WTC11 (cell line): Measurements from ENCODE around the gene CARD19. TPM values are rescaled to one million over a fixed set of nuclear protein-coding genes. Genes with fewer than 3 reads are reported as not detected.
"Not testable (repeated sequence)": the region's sequence is repeated elsewhere in the genome, so short reads cannot be mapped to it uniquely, and the experiment has no call there.

Source experiments
- ATAC-seq: fragments of 200-7000 bp; cut with Tn5 transposase; 2 replicates; pipeline ENCODE4 v1.10.0; 2021; ENCODE audit warnings: mild to moderate bottlenecking, moderate library complexity
- CTCF ChIA-PET: fragments of 300-600 bp; sonication (Branson Sonifier 250); formaldehyde crosslinking; loops from one replicate; lab custom pipeline; 2021; ENCODE audit warnings: antibody characterized with exemption; lab: Charles Lee
- POLR2A ChIA-PET: fragments of 350-600 bp; sonication (Branson Sonifier 250); formaldehyde crosslinking; loops from one replicate; lab custom pipeline; 2021; ENCODE audit warnings: antibody characterized with exemption; lab: Charles Lee
- DNase-seq: peaks from one replicate; pipeline ENCODE4 v3.0.0; 2021; ENCODE audit warnings: low spot score
- H3K27ac Mint-ChIP-seq: 2 replicates; pipeline ENCODE4 v1.8.0; 2021; ENCODE audit warnings: mixed read lengths
- H3K27me3 Mint-ChIP-seq: 2 replicates; pipeline ENCODE4 v1.8.0; 2021; ENCODE audit warnings: low read depth, mild to moderate bottlenecking, moderate library complexity, mixed read lengths
- H3K36me3 Mint-ChIP-seq: 2 replicates; pipeline ENCODE4 v1.8.0; 2021; ENCODE audit warnings: mixed read lengths
- H3K4me1 Mint-ChIP-seq: 2 replicates; pipeline ENCODE4 v1.8.0; 2022; ENCODE audit warnings: mixed read lengths
- H3K4me3 Mint-ChIP-seq: 2 replicates; pipeline ENCODE4 v1.8.0; 2021; ENCODE audit warnings: mild to moderate bottlenecking, moderate library complexity, mixed read lengths
- H3K9me3 Mint-ChIP-seq: 2 replicates; pipeline ENCODE4 v1.8.0; 2021; ENCODE audit warnings: mixed read lengths
- ATF6 ChIP-seq: sonication (generic); formaldehyde crosslinking; IDR thresholded peaks from 2 replicates; pipeline ENCODE4 v1.8.1; 2023; ENCODE audit warnings: mild to moderate bottlenecking, missing genetic modification reagents
- CBFB ChIP-seq: sonication (generic); formaldehyde crosslinking; IDR thresholded peaks from 2 replicates; pipeline ENCODE4 v1.8.1; 2022; ENCODE audit warnings: mild to moderate bottlenecking, low read depth, missing genetic modification reagents
- E2F5 ChIP-seq: sonication (generic); formaldehyde crosslinking; IDR thresholded peaks from 2 replicates; pipeline ENCODE4 v1.8.1; 2022; ENCODE audit warnings: mild to moderate bottlenecking, moderate library complexity, missing genetic modification reagents
- ELF4 ChIP-seq: sonication (generic); formaldehyde crosslinking; IDR thresholded peaks from 2 replicates; pipeline ENCODE4 v1.8.1; 2022; ENCODE audit warnings: low read depth, mild to moderate bottlenecking, moderate library complexity, missing genetic modification reagents
- ESRRA ChIP-seq: sonication (generic); formaldehyde crosslinking; IDR thresholded peaks from 2 replicates; pipeline ENCODE4 v1.8.1; 2022; ENCODE audit warnings: mild to moderate bottlenecking, missing genetic modification reagents, borderline replicate concordance
- FOXJ3 ChIP-seq: sonication (generic); formaldehyde crosslinking; IDR thresholded peaks from 2 replicates; pipeline ENCODE4 v1.9.0; 2021; ENCODE audit warnings: missing genetic modification reagents, mild to moderate bottlenecking, borderline replicate concordance
- FOXP4 ChIP-seq: sonication (generic); formaldehyde crosslinking; IDR thresholded peaks from 2 replicates; pipeline ENCODE4 v1.8.0; 2022; ENCODE audit warnings: mild to moderate bottlenecking, missing genetic modification reagents
- IRF2 ChIP-seq: sonication (generic); formaldehyde crosslinking; IDR thresholded peaks from 2 replicates; pipeline ENCODE4 v1.8.0; 2022; ENCODE audit warnings: low read depth, missing genetic modification reagents, borderline replicate concordance
- MAX ChIP-seq: sonication (generic); formaldehyde crosslinking; IDR thresholded peaks from 2 replicates; pipeline ENCODE4 v1.8.0; 2022; ENCODE audit warnings: mild to moderate bottlenecking, missing genetic modification reagents
- total RNA-seq: library from RNA; stranded (reverse); gene quantifications from 3 replicates; pipeline ENCODE4 v1.2.3, GENCODE V29; 2021

Gene CARD19
- total RNA-seq, 1 experiment from 2014 or later, result 34.5 TPM

GRCh38 chr9:93141771-93142483, 45.9 kb downstream of the CARD19 start (continued):
- no peak for TF ChIP-seq MAX (CRISPR knock-in tag)
- TF ChIP-seq FOXP4 (CRISPR knock-in tag), result no peak
- TF ChIP-seq, all 79 proteins: peak for 0

- DNase-seq, result no peak
- CTCF ChIA-PET, result interaction anchor here (0.5 to 9.9 kb wide), 3 partner anchors 10 to 35 kb away, joined by 3 to 67 read pairs (median 4); partner anchors contain the start of gene NINJ1
- POLR2A ChIA-PET, result interaction anchor here (1.2 kb wide), 1 partner anchor 10 kb away, joined by 3 read pairs; no protein-coding TSS in a partner anchor
- TF ChIP-seq IRF2 (CRISPR knock-in tag) (no peak), ELF4 (CRISPR knock-in tag) (no peak), ATF6 (CRISPR knock-in tag) (no peak)
- TF ChIP-seq, all 79 proteins: peak for 0
- H3K27ac Mint-ChIP-seq, result no peak overlapping the region; the same call in 1 of the 2 replicates
- H3K27me3 Mint-ChIP-seq, result no peaks in the 10 kb centered on the region
- H3K9me3 Mint-ChIP-seq, result peaks cover 14% of the 10 kb centered on the region
- peak; percentile 66 for ATAC-seq
- H3K4me1 Mint-ChIP-seq, result peaks cover 6% of the 10 kb centered on the region
- no peaks in the 10 kb centered on the region; the same call in 1 of the 2 replicates for H3K36me3 Mint-ChIP-seq
- no peak overlapping the region for H3K4me3 Mint-ChIP-seq
Observed at GRCh38 chr9:93143830-93144530, 48.0 kb downstream of the CARD19 start.

- not testable (repeated sequence) for H3K4me1 Mint-ChIP-seq, ATAC-seq, H3K27me3 Mint-ChIP-seq, H3K27ac Mint-ChIP-seq, H3K36me3 Mint-ChIP-seq, DNase-seq, H3K4me3 Mint-ChIP-seq
- POLR2A ChIA-PET, result interaction anchor here (0.6 kb wide), 1 partner anchor 67 kb away, joined by 6 read pairs; no protein-coding TSS in a partner anchor
- CTCF ChIA-PET, result interaction anchor here (9.9 kb wide), 1 partner anchor 7 kb away, joined by 67 read pairs; no protein-coding TSS in a partner anchor
- peaks cover 17% of the 10 kb centered on the region for H3K9me3 Mint-ChIP-seq
Observed at GRCh38 chr9:93146696-93147095, 50.7 kb downstream of the CARD19 start.

- ChIA-PET POLR2A (no interaction called here), CTCF (no interaction called here)
- Mint-ChIP-seq H3K9me3 (peaks cover 17% of the 10 kb centered on the region), H3K4me3 (no peak overlapping the region), H3K4me1 (peaks cover 6% of the 10 kb centered on the region), H3K27ac (no peak overlapping the region), H3K27me3 (no peaks in the 10 kb centered on the region), H3K36me3 (no peaks in the 10 kb centered on the region; the same call in 1 of the 2 replicates)
- TF ChIP-seq CBFB (CRISPR knock-in tag) (no peak), ESRRA (CRISPR knock-in tag) (no peak), E2F5 (no peak), FOXJ3 (CRISPR knock-in tag) (no peak)
- ATAC-seq (no peak), DNase-seq (no peak)
Observed at GRCh38 chr9:93147632-93148031, 51.6 kb downstream of the CARD19 start.
